B cell (primary cell): ENCODE measurements around the gene SYNE4.

Experiments used
- CTCF ChIP-seq: fragments of 200-600 bp; IDR thresholded peaks from one replicate; pipeline ENCODE4 v1.8.0; 2022; ENCODE audit warnings: antibody characterized with exemption, mild to moderate bottlenecking
- EZH2 ChIP-seq: IDR thresholded peaks from 2 replicates; pipeline ENCODE4 v1.6.1; 2012; ENCODE audit warnings: borderline replicate concordance, low read depth, mild to moderate bottlenecking, moderate library complexity, low read length; ENCODE audit not compliant: insufficient read depth, poor library complexity, severe bottlenecking

GRCh38 chr19:35975608-35976214 is 32.9 kb downstream of the SYNE4 start:
- TF ChIP-seq CTCF = no peak
- TF ChIP-seq EZH2 = no peak
